HK-2 (cell line): Measurements from ENCODE around the gene C5.
"Not testable (repeated sequence)": the region's sequence is repeated elsewhere in the genome, so short reads cannot be mapped to it uniquely, and the experiment has no call there.

Experiments used
- DNase-seq: peaks from one replicate; pipeline ENCODE4 v3.0.0-alpha.2; 2018; ENCODE audit not compliant: unreplicated experiment

The C5 gene

GRCh38 chr9:121048618-121049017 lies 1.5 kb downstream of the C5 start:
- DNase-seq, result no peak

GRCh38 chr9:121048175-121048574 lies 1.9 kb downstream of the C5 start:
- no peak for DNase-seq

- DNase-seq, result no peak
These were observed 11.3 kb downstream of the C5 start for GRCh38 chr9:121038804-121039203.

GRCh38 chr9:121038362-121038761 lies 11.7 kb downstream of the C5 start:
- DNase-seq, result no peak

GRCh38 chr9:121035717-121036116 lies 14.4 kb downstream of the C5 start:
- DNase-seq, result not testable (repeated sequence)

GRCh38 chr9:121034529-121034928 lies 15.5 kb downstream of the C5 start:
- DNase-seq, result no peak

GRCh38 chr9:121029469-121029868 lies 20.6 kb downstream of the C5 start:
- no peak for DNase-seq

- not testable (repeated sequence) for DNase-seq
These were observed 21.8 kb downstream of the C5 start for GRCh38 chr9:121028285-121028684.

GRCh38 chr9:121026768-121027167 lies 23.3 kb downstream of the C5 start:
- DNase-seq, result no peak

- no peak for DNase-seq
These were observed 23.8 kb downstream of the C5 start for GRCh38 chr9:121026260-121026691.

- no peak for DNase-seq
These were observed 25.8 kb downstream of the C5 start for GRCh38 chr9:121024237-121024636.

- no peak for DNase-seq
These were observed 27.0 kb downstream of the C5 start for GRCh38 chr9:121023064-121023463.

- no peak for DNase-seq
These were observed 28.8 kb downstream of the C5 start for GRCh38 chr9:121021301-121021700.

- no peak for DNase-seq
These were observed 30.8 kb downstream of the C5 start for GRCh38 chr9:121019273-121019672.

- no peak for DNase-seq
These were observed 36.2 kb downstream of the C5 start for GRCh38 chr9:121013911-121014310.

GRCh38 chr9:121009650-121010049 lies 40.4 kb downstream of the C5 start:
- no peak for DNase-seq

- no peak for DNase-seq
These were observed 50.8 kb downstream of the C5 start for GRCh38 chr9:120999317-120999716.

- no peak for DNase-seq
These were observed 52.0 kb downstream of the C5 start for GRCh38 chr9:120998111-120998510.

- DNase-seq, result no peak
These were observed 52.6 kb downstream of the C5 start for GRCh38 chr9:120997502-120997901.

GRCh38 chr9:120996409-120996808 lies 53.7 kb downstream of the C5 start:
- DNase-seq, result no peak

- no peak for DNase-seq
These were observed 61.0 kb downstream of the C5 start for GRCh38 chr9:120989065-120989464.

- DNase-seq, result peak; percentile 2
These were observed 64.3 kb downstream of the C5 start for GRCh38 chr9:120985819-120986222.

GRCh38 chr9:120983259-120983837 lies 66.7 kb downstream of the C5 start:
- no peak for DNase-seq

GRCh38 chr9:120982836-120983235 lies 67.2 kb downstream of the C5 start:
- DNase-seq, result no peak
